Measurements from ENCODE around the gene PML. TPM values are rescaled to one million over a fixed set of nuclear protein-coding genes. Genes with fewer than 3 reads are reported as not detected.

PML gene
- polyA plus RNA-seq, 1 of the 3 experiments (the other 2 are of a cell fraction) = 18.4 TPM

GRCh38 chr15:74040109-74040850, 45.8 kb downstream of the PML start:
- CTCF ChIA-PET = interaction anchor here (1.2 to 17.5 kb wide), 7 partner anchors 9 to 283 kb away, joined by 3 to 280 read pairs (median 5); no protein-coding TSS in a partner anchor
- Histone ChIP-seq H3F3A (replicated peaks; ENCODE audit: insufficient read depth) (no peaks in the 10 kb centered on the region), H3K4me2 (peak overlapping the region; percentile 17; the same call in 1 of the 2 replicates), H3K9me2 (no peaks in the 10 kb centered on the region), H4K20me1 (ENCODE audit: insufficient read depth) (no peaks in the 10 kb centered on the region), H3K79me2 (ENCODE audit: insufficient read depth) (no peaks in the 10 kb centered on the region), H3K9me3 (no peaks in the 10 kb centered on the region), H3K36me3 (replicated peaks in 1 of 2; ENCODE audit: control insufficient read depth in 1 of 2, insufficient read depth in 2 of 2, low read length in 1 of 2) (peaks cover 0 to 26% of the 10 kb centered on the region in 2 experiments), H3K4me1 (ENCODE audit: control insufficient read depth in 1 of 2, insufficient read depth in 2 of 2, low read depth in 1 of 2, low read length in 1 of 2) (peaks cover 8 to 22% of the 10 kb centered on the region in 2 experiments; a peak in 2 of 4 replicates), H3K9ac (no peak overlapping the region), H3K4me3 (ENCODE audit: low read depth in 2 of 2, low read length in 1 of 2) (no peak overlapping the region), H2AFZ (ENCODE audit: low read depth) (no peak overlapping the region), H3K27ac (ENCODE audit: low read depth in 2 of 2, low read length in 1 of 2) (peak overlapping the region in 1 of 2 experiments; percentile 33; a peak in 1 of 4 replicates), H3K27me3 (ENCODE audit: insufficient read depth) (no peaks in the 10 kb centered on the region)
- POLR2A ChIA-PET = no interaction called here
- WGBS (ENCODE audit: low lambda C conversion rate) = 96% methylated on average over 7 of the region's 7 CpGs
- DNase-seq = no peak
- TF ChIP-seq CTCF (IDR thresholded peaks at IDR 0.05) (no peak), PBX3 (IDR thresholded peaks at IDR 0.05) (no peak), FOXJ3 (CRISPR knock-in tag; IDR thresholded peaks at IDR 0.05) (no peak), JUND (IDR thresholded peaks at IDR 0.05) (no peak), MXI1 (IDR thresholded peaks at IDR 0.05; ENCODE audit: low read depth, low read length) (no peak), ELF1 (IDR thresholded peaks at IDR 0.05) (no peak), EZH2phosphoT487 (IDR thresholded peaks at IDR 0.05; ENCODE audit: borderline replicate concordance, low read depth) (no peak), MEF2A (IDR thresholded peaks at IDR 0.05; ENCODE audit: borderline replicate concordance, low read depth) (no peak), RFX5 (IDR thresholded peaks at IDR 0.05; ENCODE audit: low read length) (no peak), RXRA (IDR thresholded peaks at IDR 0.05; ENCODE audit: borderline replicate concordance, low read depth) (no peak), GATA2 (CRISPR knock-in tag; IDR thresholded peaks at IDR 0.05) (no peak)

- POLR2A ChIA-PET = no interaction called here
- H3K4me2 ChIP-seq = no peak overlapping the region
- CTCF ChIA-PET = interaction anchor here (0.8 to 17.5 kb wide), 6 partner anchors 9 to 282 kb away, joined by 3 to 280 read pairs (median 6); no protein-coding TSS in a partner anchor
Measured at GRCh38 chr15:74041311-74041756, 46.8 kb downstream of the PML start.

More at GRCh38 chr15:74041311-74041756, 46.8 kb downstream of the PML start:
- Histone ChIP-seq H3K79me2 (ENCODE audit: insufficient read depth) (no peaks in the 10 kb centered on the region), H4K20me1 (ENCODE audit: insufficient read depth) (no peaks in the 10 kb centered on the region), H3K27ac (ENCODE audit: low read depth in 2 of 2, low read length in 1 of 2) (no peak overlapping the region), H3K9me3 (no peaks in the 10 kb centered on the region), H3K4me3 (ENCODE audit: low read depth in 2 of 2, low read length in 1 of 2) (no peak overlapping the region), H2AFZ (ENCODE audit: low read depth) (no peak overlapping the region), H3F3A (replicated peaks; ENCODE audit: insufficient read depth) (no peaks in the 10 kb centered on the region), H3K4me1 (ENCODE audit: control insufficient read depth in 1 of 2, insufficient read depth in 2 of 2, low read depth in 1 of 2, low read length in 1 of 2) (peaks cover 8 to 22% of the 10 kb centered on the region in 2 experiments; a peak in 2 of 4 replicates), H3K9me2 (no peaks in the 10 kb centered on the region), H3K36me3 (replicated peaks in 1 of 2; ENCODE audit: control insufficient read depth in 1 of 2, insufficient read depth in 2 of 2, low read length in 1 of 2) (peaks cover 0 to 19% of the 10 kb centered on the region in 2 experiments), H3K27me3 (ENCODE audit: insufficient read depth) (no peaks in the 10 kb centered on the region), H3K9ac (no peak overlapping the region)
- DNase-seq = no peak
- no peak for TF ChIP-seq ELF1 (IDR thresholded peaks at IDR 0.05)
- no peak for TF ChIP-seq RAD21 (IDR thresholded peaks at IDR 0.05; ENCODE audit: low read length)
- TF ChIP-seq SIN3A (IDR thresholded peaks at IDR 0.05; ENCODE audit: borderline replicate concordance, low read depth, low read length) = no peak
- TF ChIP-seq RCOR1 (IDR thresholded peaks at IDR 0.05; ENCODE audit: low read length) = no peak
- no peak for TF ChIP-seq RFX5 (IDR thresholded peaks at IDR 0.05; ENCODE audit: low read length)
- no peak for TF ChIP-seq CHD2 (IDR thresholded peaks at IDR 0.05; ENCODE audit: low read length, partially characterized antibody)
- no peak for TF ChIP-seq FOXJ3 (CRISPR knock-in tag; IDR thresholded peaks at IDR 0.05)
- TF ChIP-seq YY1 (IDR thresholded peaks at IDR 0.05; ENCODE audit: low read depth) = no peak
- no peak for TF ChIP-seq MXI1 (IDR thresholded peaks at IDR 0.05; ENCODE audit: low read depth, low read length)
- no peak for TF ChIP-seq SMC3 (IDR thresholded peaks at IDR 0.05; ENCODE audit: low read depth, low read length)
- no peak for TF ChIP-seq NFIC (IDR thresholded peaks at IDR 0.05; ENCODE audit: borderline replicate concordance)
- TF ChIP-seq ZBTB33 (IDR thresholded peaks at IDR 0.05; ENCODE audit: borderline replicate concordance, low read depth) = no peak
- 95% methylated on average over 10 of the region's 10 CpGs for WGBS (ENCODE audit: low lambda C conversion rate)
